Measurements from ENCODE around the gene PTPRT. TPM values are rescaled to one million over a fixed set of nuclear protein-coding genes. Genes with fewer than 3 reads are reported as not detected.

Gene PTPRT
- total RNA-seq, 4 donors from 2014 or later = 0.57 to 2.0 (median 0.83) TPM

DNA sequence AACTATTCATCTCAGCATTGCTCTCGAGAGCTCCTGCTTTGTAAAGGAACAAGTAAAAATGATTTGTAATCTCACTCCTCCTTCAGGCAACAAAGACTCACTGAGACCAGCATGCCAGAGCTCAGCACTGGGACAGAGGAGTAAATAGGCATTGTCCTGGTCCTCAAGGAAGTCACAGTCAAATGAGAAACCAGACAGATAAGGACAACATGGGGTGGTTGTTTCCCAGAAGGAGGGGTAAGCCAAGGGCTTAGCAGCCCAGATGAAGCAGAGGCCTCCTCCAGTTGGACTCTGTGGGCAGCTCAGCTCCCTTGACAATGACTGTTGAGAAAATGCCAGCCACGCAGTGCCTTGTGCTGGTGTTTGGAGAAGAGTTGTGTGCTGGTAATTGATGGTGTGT, 1145.8 kb downstream of the PTPRT start:
- TF ChIP-seq, protein P1, sequence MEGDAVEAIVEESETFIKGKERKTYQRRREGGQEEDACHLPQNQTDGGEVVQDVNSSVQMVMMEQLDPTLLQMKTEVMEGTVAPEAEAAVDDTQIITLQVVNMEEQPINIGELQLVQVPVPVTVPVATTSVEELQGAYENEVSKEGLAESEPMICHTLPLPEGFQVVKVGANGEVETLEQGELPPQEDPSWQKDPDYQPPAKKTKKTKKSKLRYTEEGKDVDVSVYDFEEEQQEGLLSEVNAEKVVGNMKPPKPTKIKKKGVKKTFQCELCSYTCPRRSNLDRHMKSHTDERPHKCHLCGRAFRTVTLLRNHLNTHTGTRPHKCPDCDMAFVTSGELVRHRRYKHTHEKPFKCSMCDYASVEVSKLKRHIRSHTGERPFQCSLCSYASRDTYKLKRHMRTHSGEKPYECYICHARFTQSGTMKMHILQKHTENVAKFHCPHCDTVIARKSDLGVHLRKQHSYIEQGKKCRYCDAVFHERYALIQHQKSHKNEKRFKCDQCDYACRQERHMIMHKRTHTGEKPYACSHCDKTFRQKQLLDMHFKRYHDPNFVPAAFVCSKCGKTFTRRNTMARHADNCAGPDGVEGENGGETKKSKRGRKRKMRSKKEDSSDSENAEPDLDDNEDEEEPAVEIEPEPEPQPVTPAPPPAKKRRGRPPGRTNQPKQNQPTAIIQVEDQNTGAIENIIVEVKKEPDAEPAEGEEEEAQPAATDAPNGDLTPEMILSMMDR (IDR thresholded peaks at IDR 0.05; ENCODE audit: low read depth) = no peak

DNA sequence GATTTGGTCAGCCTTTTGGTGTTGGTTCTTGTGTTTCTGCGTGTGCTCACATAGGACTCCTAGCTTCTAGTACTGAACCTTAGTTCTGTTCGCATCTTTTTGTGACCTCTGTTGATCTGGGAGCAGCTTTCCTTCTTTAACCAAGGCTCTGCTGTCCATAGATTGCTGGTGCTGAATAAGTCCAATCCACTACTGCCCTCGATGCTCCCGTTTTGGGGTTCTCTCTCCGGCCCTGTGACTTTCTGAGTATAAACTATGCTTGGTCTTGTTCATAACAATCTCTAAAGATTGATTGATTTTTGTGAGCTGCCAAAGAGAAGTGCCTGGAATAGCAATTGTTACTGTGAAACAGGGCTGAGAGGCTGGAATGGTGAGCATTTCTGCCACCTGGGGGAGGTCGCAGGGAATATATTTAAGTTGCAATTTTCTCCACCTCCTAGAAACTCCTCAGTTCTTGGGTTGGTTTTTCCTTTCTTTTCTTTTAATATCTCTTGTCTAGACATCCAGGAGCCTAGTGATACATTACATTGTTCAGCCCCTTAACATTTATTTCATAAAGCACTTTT, 1148.6 kb downstream of the PTPRT start:
- TF ChIP-seq, protein P1 (IDR thresholded peaks at IDR 0.05; ENCODE audit: low read depth) = no peak

- TF ChIP-seq, protein P1 (IDR thresholded peaks at IDR 0.05; ENCODE audit: low read depth) = no peak
Observed at GRCh38 chr20:42027746-42028268, 1161.9 kb downstream of the PTPRT start.

GRCh38 chr20:42026599-42026998, 1163.1 kb downstream of the PTPRT start:
- TF ChIP-seq, protein P1 (IDR thresholded peaks at IDR 0.05; ENCODE audit: low read depth) = no peak

- TF ChIP-seq, protein P1 (IDR thresholded peaks at IDR 0.05; ENCODE audit: low read depth) = no peak
Observed at GRCh38 chr20:42024653-42025052, 1165.1 kb downstream of the PTPRT start.

Small RNAs within 50 kb of the gene (small RNA-seq; reads per million reads assigned to genes)
- gene RN7SKP100 = not detected
